ENCODE results near the gene ERVFRD-1.

Gene ERVFRD-1

GRCh38 chr6:11144393-11144851, 32.9 kb upstream of the ERVFRD-1 start (continued):
- TF ChIP-seq CSRNP3 (CRISPR knock-in tag; IDR thresholded peaks at IDR 0.05) (no peak), CREB5 (CRISPR knock-in tag; IDR thresholded peaks at IDR 0.05; ENCODE audit: low read depth) (no peak), CSDC2 (CRISPR knock-in tag; IDR thresholded peaks at IDR 0.05) (no peak), ZFP3 (CRISPR knock-in tag; IDR thresholded peaks at IDR 0.05) (no peak), TCF4 (CRISPR knock-in tag; IDR thresholded peaks at IDR 0.05; ENCODE audit: borderline replicate concordance) (no peak), PPARA (CRISPR knock-in tag; IDR thresholded peaks at IDR 0.05; ENCODE audit: borderline replicate concordance) (no peak), RARB (CRISPR knock-in tag; IDR thresholded peaks at IDR 0.05) (no peak), ISL1 (CRISPR knock-in tag; IDR thresholded peaks at IDR 0.05) (no peak), ZFP30 (CRISPR knock-in tag; IDR thresholded peaks at IDR 0.05) (no peak), ARNTL (CRISPR knock-in tag; IDR thresholded peaks at IDR 0.05; ENCODE audit: borderline replicate concordance, low read depth) (no peak), ZNF70 (CRISPR knock-in tag; IDR thresholded peaks at IDR 0.05) (no peak), SNAI2 (CRISPR knock-in tag; IDR thresholded peaks at IDR 0.05) (no peak)

GRCh38 chr6:11143394-11144371, 32.2 kb upstream of the ERVFRD-1 start:
- peak; percentile 47 for ATAC-seq
- TF ChIP-seq CREB5 (CRISPR knock-in tag; IDR thresholded peaks at IDR 0.05; ENCODE audit: low read depth) (no peak), ISL1 (CRISPR knock-in tag; IDR thresholded peaks at IDR 0.05) (no peak; the same call in 1 of the 2 replicates), TCF4 (CRISPR knock-in tag; IDR thresholded peaks at IDR 0.05; ENCODE audit: borderline replicate concordance) (no peak), GLIS3 (CRISPR knock-in tag; IDR thresholded peaks at IDR 0.05) (no peak), ZFP30 (CRISPR knock-in tag; IDR thresholded peaks at IDR 0.05) (no peak), TOX (CRISPR knock-in tag; IDR thresholded peaks at IDR 0.05; ENCODE audit: borderline replicate concordance) (no peak), ZFP3 (CRISPR knock-in tag; IDR thresholded peaks at IDR 0.05) (no peak), ZNF8 (CRISPR knock-in tag; IDR thresholded peaks at IDR 0.05) (no peak), RARB (CRISPR knock-in tag; IDR thresholded peaks at IDR 0.05) (no peak)

GRCh38 chr6:11142296-11143027, 30.9 kb upstream of the ERVFRD-1 start:
- TF ChIP-seq SNAI2 (CRISPR knock-in tag; IDR thresholded peaks at IDR 0.05) (no peak), ZFP30 (CRISPR knock-in tag; IDR thresholded peaks at IDR 0.05) (no peak), TCF4 (CRISPR knock-in tag; IDR thresholded peaks at IDR 0.05; ENCODE audit: borderline replicate concordance) (no peak), CSRNP3 (CRISPR knock-in tag; IDR thresholded peaks at IDR 0.05) (no peak), CREB5 (CRISPR knock-in tag; IDR thresholded peaks at IDR 0.05; ENCODE audit: low read depth) (no peak)
- ATAC-seq, result no peak

DNA sequence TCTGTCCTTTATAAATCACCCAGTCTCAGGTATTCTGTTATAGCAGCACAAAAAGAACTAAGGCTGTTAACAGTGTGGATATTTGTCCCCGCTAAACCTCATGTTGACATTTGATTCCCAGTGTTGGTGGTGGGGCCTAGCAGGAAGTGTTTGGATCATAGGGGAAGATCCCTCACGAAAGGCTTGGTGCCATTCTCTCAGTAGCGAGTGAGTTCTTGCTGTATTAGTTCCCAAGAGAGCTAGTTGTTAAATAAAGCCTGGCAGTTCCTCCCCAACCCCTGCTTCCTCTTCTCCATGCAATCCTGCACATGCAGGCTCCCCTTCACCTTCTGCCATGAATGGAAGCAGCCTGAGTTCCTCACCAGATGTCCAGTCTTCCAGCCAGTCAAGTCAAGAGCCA, 29.8 kb upstream of the ERVFRD-1 start:
- no peak for ATAC-seq
- TF ChIP-seq ZNF70 (CRISPR knock-in tag; IDR thresholded peaks at IDR 0.05) (no peak), RARB (CRISPR knock-in tag; IDR thresholded peaks at IDR 0.05) (no peak), PPARA (CRISPR knock-in tag; IDR thresholded peaks at IDR 0.05; ENCODE audit: borderline replicate concordance) (no peak), TCF4 (CRISPR knock-in tag; IDR thresholded peaks at IDR 0.05; ENCODE audit: borderline replicate concordance) (no peak), GLIS3 (CRISPR knock-in tag; IDR thresholded peaks at IDR 0.05) (no peak), ESRRG (CRISPR knock-in tag; IDR thresholded peaks at IDR 0.05) (no peak), TOX (CRISPR knock-in tag; IDR thresholded peaks at IDR 0.05; ENCODE audit: borderline replicate concordance) (no peak), CREB5 (CRISPR knock-in tag; IDR thresholded peaks at IDR 0.05; ENCODE audit: low read depth) (no peak), ZNF8 (CRISPR knock-in tag; IDR thresholded peaks at IDR 0.05) (no peak), CSRNP3 (CRISPR knock-in tag; IDR thresholded peaks at IDR 0.05) (no peak)
- TF ChIP-seq, protein P1, sequence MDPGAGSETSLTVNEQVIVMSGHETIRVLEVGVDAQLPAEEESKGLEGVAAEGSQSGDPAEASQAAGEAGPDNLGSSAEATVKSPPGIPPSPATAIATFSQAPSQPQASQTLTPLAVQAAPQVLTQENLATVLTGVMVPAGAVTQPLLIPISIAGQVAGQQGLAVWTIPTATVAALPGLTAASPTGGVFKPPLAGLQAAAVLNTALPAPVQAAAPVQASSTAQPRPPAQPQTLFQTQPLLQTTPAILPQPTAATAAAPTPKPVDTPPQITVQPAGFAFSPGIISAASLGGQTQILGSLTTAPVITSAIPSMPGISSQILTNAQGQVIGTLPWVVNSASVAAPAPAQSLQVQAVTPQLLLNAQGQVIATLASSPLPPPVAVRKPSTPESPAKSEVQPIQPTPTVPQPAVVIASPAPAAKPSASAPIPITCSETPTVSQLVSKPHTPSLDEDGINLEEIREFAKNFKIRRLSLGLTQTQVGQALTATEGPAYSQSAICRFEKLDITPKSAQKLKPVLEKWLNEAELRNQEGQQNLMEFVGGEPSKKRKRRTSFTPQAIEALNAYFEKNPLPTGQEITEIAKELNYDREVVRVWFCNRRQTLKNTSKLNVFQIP (CRISPR knock-in tag; IDR thresholded peaks at IDR 0.05; ENCODE audit: borderline replicate concordance, low read depth), result no peak

All from SK-N-SH treated with all-trans-retinoic acid at 6 μM for 48 hours (cell line).